H9 (cell line): Measurements from ENCODE around the gene LRP1B. TPM values are rescaled to one million over a fixed set of nuclear protein-coding genes. Genes with fewer than 3 reads are reported as not detected.

ENCODE experiments used
- DNase-seq: peaks from one replicate; pipeline ENCODE4 v3.0.0-alpha.2; 2017
- H2AFZ ChIP-seq: one replicate; pipeline ENCODE4 v1.6.1; 2013; ENCODE audit warnings: mild to moderate bottlenecking, low read length, control low read depth, moderate library complexity
- H2AK5ac ChIP-seq: 2 replicates; pipeline ENCODE4 v1.6.1; 2013; ENCODE audit warnings: low read length, control low read depth, mixed read lengths; ENCODE audit not compliant: insufficient read length
- H2BK120ac ChIP-seq: one replicate; pipeline ENCODE4 v1.6.1; 2013; ENCODE audit warnings: low read depth, mild to moderate bottlenecking, low read length, control low read depth, inconsistent platforms; ENCODE audit not compliant: poor library complexity, severe bottlenecking
- H2BK12ac ChIP-seq: 2 replicates; pipeline ENCODE4 v1.6.1; 2013; ENCODE audit warnings: low read length, control low read depth, mixed read lengths, low read depth; ENCODE audit not compliant: insufficient read length
- H2BK15ac ChIP-seq: 2 replicates; pipeline ENCODE4 v1.6.1; 2013; ENCODE audit warnings: low read depth, low read length, control low read depth
- H2BK20ac ChIP-seq: one replicate; pipeline ENCODE4 v1.6.1; 2013; ENCODE audit warnings: low read depth, mild to moderate bottlenecking, low read length, control low read depth, inconsistent platforms; ENCODE audit not compliant: poor library complexity, severe bottlenecking
- H2BK5ac ChIP-seq: 2 replicates; pipeline ENCODE4 v1.6.1; 2013; ENCODE audit warnings: low read length, control low read depth, mixed read lengths; ENCODE audit not compliant: insufficient read length
- H3K14ac ChIP-seq: 2 replicates; pipeline ENCODE4 v1.6.1; 2013; ENCODE audit warnings: low read length, control low read depth; ENCODE audit not compliant: insufficient read depth
- H3K18ac ChIP-seq: 2 replicates; pipeline ENCODE4 v1.6.1; 2013; ENCODE audit warnings: low read depth, mild to moderate bottlenecking, mixed read lengths, low read length, control low read depth; ENCODE audit not compliant: insufficient read length
- H3K23ac ChIP-seq: 2 replicates; pipeline ENCODE4 v1.6.1; 2013; ENCODE audit warnings: low read length, control low read depth, mixed read lengths, low read depth; ENCODE audit not compliant: insufficient read length
- H3K23me2 ChIP-seq: 2 replicates; pipeline ENCODE4 v1.6.1; 2013; ENCODE audit warnings: low read depth, mild to moderate bottlenecking, mixed read lengths, low read length, control low read depth; ENCODE audit not compliant: insufficient read length, poor library complexity, severe bottlenecking
- H3K27ac ChIP-seq: 2 replicates; pipeline ENCODE4 v1.5.1; 2013; ENCODE audit warnings: low read length, control low read depth, mixed read lengths, low read depth; ENCODE audit not compliant: insufficient read length
- H3K27me3 ChIP-seq: 2 replicates; pipeline ENCODE4 v1.6.1; 2013; ENCODE audit warnings: low read length, control low read depth, inconsistent platforms; ENCODE audit not compliant: insufficient read depth
- H3K4ac ChIP-seq: 2 replicates; pipeline ENCODE4 v1.6.1; 2013; ENCODE audit warnings: low read depth, mild to moderate bottlenecking, control low read depth, inconsistent platforms, low read length, moderate library complexity
- H3K4me1 ChIP-seq: 2 replicates; pipeline ENCODE4 v1.6.1; 2013; ENCODE audit warnings: low read length, control low read depth, inconsistent platforms; ENCODE audit not compliant: insufficient read depth
- H3K4me2 ChIP-seq: 2 replicates; pipeline ENCODE4 v1.6.1; 2013; ENCODE audit warnings: low read length, control low read depth, mixed read lengths; ENCODE audit not compliant: insufficient read length, insufficient read depth
- H3K56ac ChIP-seq: 2 replicates; pipeline ENCODE4 v1.6.1; 2013; ENCODE audit warnings: low read depth, mild to moderate bottlenecking, mixed read lengths, low read length, control low read depth; ENCODE audit not compliant: insufficient read length
- H3K79me1 ChIP-seq: 2 replicates; pipeline ENCODE4 v1.6.1; 2013; ENCODE audit warnings: low read depth, mild to moderate bottlenecking, moderate library complexity, low read length, control low read depth, inconsistent platforms; ENCODE audit not compliant: insufficient read depth, poor library complexity, severe bottlenecking
- H3K79me2 ChIP-seq: 2 replicates; pipeline ENCODE4 v1.6.1; 2013; ENCODE audit warnings: low read length, control low read depth, inconsistent platforms; ENCODE audit not compliant: insufficient read depth
- H3K9ac ChIP-seq: 2 replicates; pipeline ENCODE4 v1.6.1; 2013; ENCODE audit warnings: low read length, control low read depth, mixed read lengths; ENCODE audit not compliant: insufficient read length; ENCODE audit errors: extremely low read depth
- H3K9me3 ChIP-seq: one replicate; pipeline ENCODE4 v1.6.1; 2013; ENCODE audit warnings: low read depth, low read length, inconsistent platforms; ENCODE audit not compliant: control insufficient read depth
- H3T11ph ChIP-seq: one replicate; pipeline ENCODE4 v1.6.1; 2013; ENCODE audit warnings: mild to moderate bottlenecking, low read length, control low read depth, inconsistent platforms
- H4K20me1 ChIP-seq: one replicate; pipeline ENCODE4 v1.6.1; 2013; ENCODE audit not compliant: control insufficient read depth, insufficient read length, insufficient read depth
- H4K5ac ChIP-seq: 2 replicates; pipeline ENCODE4 v1.6.1; 2013; ENCODE audit warnings: low read depth, mild to moderate bottlenecking, mixed read lengths, low read length, control low read depth; ENCODE audit not compliant: insufficient read length
- H4K8ac ChIP-seq: replicated peaks from 2 replicates; pipeline ENCODE4 v1.6.1; 2013; ENCODE audit warnings: low read length, control low read depth, mixed read lengths, low read depth; ENCODE audit not compliant: insufficient read length
- H4K91ac ChIP-seq: 2 replicates; pipeline ENCODE4 v1.6.1; 2013; ENCODE audit warnings: low read depth, mild to moderate bottlenecking, moderate library complexity, mixed read lengths, low read length, control low read depth; ENCODE audit not compliant: insufficient read length
- H3K27ac Mint-ChIP-seq, 3 experiments: 2 replicates in 2 of 3; 3 replicates in 1 of 3; pipeline ENCODE4 v1.8.0; 2020 to 2021; ENCODE audit warnings: mixed read lengths in 3 of 3, mild to moderate bottlenecking in 1 of 3, moderate library complexity in 1 of 3
- H3K27me3 Mint-ChIP-seq: 2 replicates; pipeline ENCODE4 v1.8.0; 2021; ENCODE audit warnings: low read depth, mild to moderate bottlenecking, moderate library complexity, mixed read lengths
- H3K36me3 Mint-ChIP-seq, 3 experiments: 2 replicates in 2 of 3; 3 replicates in 1 of 3; pipeline ENCODE4 v1.8.0; 2020 to 2021; ENCODE audit warnings: low read depth in 3 of 3, mixed read lengths in 3 of 3; ENCODE audit not compliant: insufficient read depth in 1 of 3
- H3K4me1 Mint-ChIP-seq, 2 experiments: 2 replicates each; pipeline ENCODE4 v1.8.0; 2020; ENCODE audit warnings: mixed read lengths in 2 of 2
- H3K4me3 Mint-ChIP-seq, 2 experiments: 2 replicates in 1 of 2; 3 replicates in 1 of 2; pipeline ENCODE4 v1.8.0; 2020 to 2021; ENCODE audit warnings: mild to moderate bottlenecking in 2 of 2, mixed read lengths in 2 of 2, moderate library complexity in 1 of 2
- H3K9me3 Mint-ChIP-seq, 2 experiments: 2 replicates in 1 of 2; 3 replicates in 1 of 2; pipeline ENCODE4 v1.8.0; 2020; ENCODE audit warnings: mild to moderate bottlenecking in 2 of 2, mixed read lengths in 2 of 2, moderate library complexity in 1 of 2
- WGBS: extraction: QIAGEN DNeasy Blood & Tissue Kit; methylation state at CpG from one replicate; pipeline ENCODE4 v1.1.7; 2013; ENCODE audit warnings: missing lambda C conversion rate, low lambda C conversion rate, mixed read lengths; ENCODE audit not compliant: insufficient read length; ENCODE audit errors: extremely low coverage; 5-methylcytosine and 5-hydroxymethylcytosine counted together
- total RNA-seq: library from RNA; stranded (reverse); gene quantifications from 2 replicates; pipeline ENCODE4 v1.2.1, GENCODE V29; 2021
- TF ChIP-seq, protein P1 (sequence below): fragments of 200-600 bp; sonication (generic); conservative IDR thresholded peaks from 3 replicates; pipeline ENCODE4 v1.8.0; 2021; ENCODE audit warnings: antibody characterized with exemption, mild to moderate bottlenecking

LRP1B gene
- total RNA-seq, 1 experiment from 2014 or later: not detected

- DNase-seq: no peak
- H3K23ac ChIP-seq: no peak overlapping the region
- no peak overlapping the region for H3K9ac ChIP-seq
- H4K20me1 ChIP-seq: no peaks in the 10 kb centered on the region
- H2AK5ac ChIP-seq: no peak overlapping the region
- no CpG with 5 or more reads among the region's 6 CpGs for WGBS
- no peaks in the 10 kb centered on the region for H3K9me3 ChIP-seq
- H3K79me1 ChIP-seq: no peaks in the 10 kb centered on the region
- Mint-ChIP-seq H3K9me3 (no peaks in the 10 kb centered on the region), H3K27ac (no peak overlapping the region), H3K4me3 (no peak overlapping the region), H3K4me1 (no peaks in the 10 kb centered on the region), H3K36me3 (no peaks in the 10 kb centered on the region), H3K27me3 (no peaks in the 10 kb centered on the region)
- H3K18ac ChIP-seq: no peak overlapping the region
- no peak overlapping the region for H3K4ac ChIP-seq
- H3K56ac ChIP-seq: no peak overlapping the region
- no peak overlapping the region for H2BK20ac ChIP-seq
- no peak overlapping the region for H2BK120ac ChIP-seq
- no peaks in the 10 kb centered on the region for H3K4me1 ChIP-seq
- no peak overlapping the region for H4K8ac ChIP-seq
- no peak overlapping the region for H3K4me2 ChIP-seq
- TF ChIP-seq, protein P1, sequence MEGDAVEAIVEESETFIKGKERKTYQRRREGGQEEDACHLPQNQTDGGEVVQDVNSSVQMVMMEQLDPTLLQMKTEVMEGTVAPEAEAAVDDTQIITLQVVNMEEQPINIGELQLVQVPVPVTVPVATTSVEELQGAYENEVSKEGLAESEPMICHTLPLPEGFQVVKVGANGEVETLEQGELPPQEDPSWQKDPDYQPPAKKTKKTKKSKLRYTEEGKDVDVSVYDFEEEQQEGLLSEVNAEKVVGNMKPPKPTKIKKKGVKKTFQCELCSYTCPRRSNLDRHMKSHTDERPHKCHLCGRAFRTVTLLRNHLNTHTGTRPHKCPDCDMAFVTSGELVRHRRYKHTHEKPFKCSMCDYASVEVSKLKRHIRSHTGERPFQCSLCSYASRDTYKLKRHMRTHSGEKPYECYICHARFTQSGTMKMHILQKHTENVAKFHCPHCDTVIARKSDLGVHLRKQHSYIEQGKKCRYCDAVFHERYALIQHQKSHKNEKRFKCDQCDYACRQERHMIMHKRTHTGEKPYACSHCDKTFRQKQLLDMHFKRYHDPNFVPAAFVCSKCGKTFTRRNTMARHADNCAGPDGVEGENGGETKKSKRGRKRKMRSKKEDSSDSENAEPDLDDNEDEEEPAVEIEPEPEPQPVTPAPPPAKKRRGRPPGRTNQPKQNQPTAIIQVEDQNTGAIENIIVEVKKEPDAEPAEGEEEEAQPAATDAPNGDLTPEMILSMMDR: no peak
- no peaks in the 10 kb centered on the region for H3K23me2 ChIP-seq
- no peaks in the 10 kb centered on the region for H3K27me3 ChIP-seq
- no peak overlapping the region for H2BK12ac ChIP-seq
- H3K27ac ChIP-seq: no peak overlapping the region
- H2BK5ac ChIP-seq: no peak overlapping the region
- H3K79me2 ChIP-seq: no peaks in the 10 kb centered on the region
- H3K14ac ChIP-seq: no peak overlapping the region
- no peak overlapping the region for H4K91ac ChIP-seq
- no peak overlapping the region for H2BK15ac ChIP-seq
- H2AFZ ChIP-seq: no peak overlapping the region
- H4K5ac ChIP-seq: no peak overlapping the region
- no peak overlapping the region for H3T11ph ChIP-seq
Observed at GRCh38 chr2:141947396-141948114, 183.3 kb downstream of the LRP1B start.
